ENCODE results near the gene CDC27.

- TF ChIP-seq POLR2A (IDR thresholded peaks at IDR 0.05; ENCODE audit: borderline replicate concordance, extremely low read depth, insufficient read depth, insufficient read length) (no peak), ZNF274 (IDR thresholded peaks at IDR 0.05; ENCODE audit: low read depth, low read length) (no peak), EZH2 (IDR thresholded peaks at IDR 0.05) (no peak), CEBPB (IDR thresholded peaks at IDR 0.05; ENCODE audit: low read depth) (no peak), SP1 (IDR thresholded peaks at IDR 0.05; ENCODE audit: low read depth) (no peak), JUND (IDR thresholded peaks at IDR 0.05) (no peak), POLR2AphosphoS5 (IDR thresholded peaks at IDR 0.05; ENCODE audit: low read depth, low read length) (no peak), TCF7L2 (IDR thresholded peaks at IDR 0.05; ENCODE audit: borderline replicate concordance, extremely low read depth, insufficient read depth, insufficient read length) (no peak), RAD21 (IDR thresholded peaks at IDR 0.05; ENCODE audit: low read depth) (no peak)
- TF ChIP-seq, protein P1, sequence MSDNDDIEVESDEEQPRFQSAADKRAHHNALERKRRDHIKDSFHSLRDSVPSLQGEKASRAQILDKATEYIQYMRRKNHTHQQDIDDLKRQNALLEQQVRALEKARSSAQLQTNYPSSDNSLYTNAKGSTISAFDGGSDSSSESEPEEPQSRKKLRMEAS (IDR thresholded peaks at IDR 0.05) = no peak
- TF ChIP-seq, protein P2, sequence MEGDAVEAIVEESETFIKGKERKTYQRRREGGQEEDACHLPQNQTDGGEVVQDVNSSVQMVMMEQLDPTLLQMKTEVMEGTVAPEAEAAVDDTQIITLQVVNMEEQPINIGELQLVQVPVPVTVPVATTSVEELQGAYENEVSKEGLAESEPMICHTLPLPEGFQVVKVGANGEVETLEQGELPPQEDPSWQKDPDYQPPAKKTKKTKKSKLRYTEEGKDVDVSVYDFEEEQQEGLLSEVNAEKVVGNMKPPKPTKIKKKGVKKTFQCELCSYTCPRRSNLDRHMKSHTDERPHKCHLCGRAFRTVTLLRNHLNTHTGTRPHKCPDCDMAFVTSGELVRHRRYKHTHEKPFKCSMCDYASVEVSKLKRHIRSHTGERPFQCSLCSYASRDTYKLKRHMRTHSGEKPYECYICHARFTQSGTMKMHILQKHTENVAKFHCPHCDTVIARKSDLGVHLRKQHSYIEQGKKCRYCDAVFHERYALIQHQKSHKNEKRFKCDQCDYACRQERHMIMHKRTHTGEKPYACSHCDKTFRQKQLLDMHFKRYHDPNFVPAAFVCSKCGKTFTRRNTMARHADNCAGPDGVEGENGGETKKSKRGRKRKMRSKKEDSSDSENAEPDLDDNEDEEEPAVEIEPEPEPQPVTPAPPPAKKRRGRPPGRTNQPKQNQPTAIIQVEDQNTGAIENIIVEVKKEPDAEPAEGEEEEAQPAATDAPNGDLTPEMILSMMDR (IDR thresholded peaks at IDR 0.05 in 2 of 3, conservative IDR thresholded peaks at IDR 0.05 in 1 of 3; ENCODE audit: borderline replicate concordance in 1 of 3, insufficient read depth in 1 of 3, low read depth in 2 of 3, low read length in 2 of 3) = no peak
Observed at GRCh38 chr17:47232465-47232864, 43.4 kb upstream of the CDC27 start.

Data from HCT116 (cell line).